KMS-11 (cell line): ENCODE results near the gene NEDD9.

Experiments used
- H2AFZ ChIP-seq: fragments of 200-600 bp; sonication (generic); 2 replicates; pipeline ENCODE4 v1.6.1; 2016; ENCODE audit warnings: antibody characterized with exemption, mixed run types, low read depth
- H3K27ac ChIP-seq: fragments of 200-600 bp; sonication (generic); 2 replicates; pipeline ENCODE4 v1.6.1; 2016; ENCODE audit warnings: mild to moderate bottlenecking, mixed run types
- H3K27me3 ChIP-seq: fragments of 200-600 bp; sonication (generic); 2 replicates; pipeline ENCODE4 v1.6.1; 2017; ENCODE audit warnings: mild to moderate bottlenecking, low read depth, mixed run types, moderate library complexity; ENCODE audit not compliant: insufficient read depth
- H3K36me3 ChIP-seq: fragments of 200-600 bp; sonication (generic); 2 replicates; pipeline ENCODE4 v1.6.1; 2017; ENCODE audit warnings: mild to moderate bottlenecking, mixed run types; ENCODE audit not compliant: insufficient read depth
- H3K4me1 ChIP-seq: fragments of 200-600 bp; sonication (generic); 2 replicates; pipeline ENCODE4 v1.6.1; 2016; ENCODE audit warnings: mild to moderate bottlenecking, low read depth, mixed run types; ENCODE audit not compliant: poor library complexity, severe bottlenecking
- H3K4me2 ChIP-seq: fragments of 200-600 bp; sonication (generic); 2 replicates; pipeline ENCODE4 v1.7.0; 2016; ENCODE audit warnings: mild to moderate bottlenecking, mixed run types
- H3K4me3 ChIP-seq: fragments of 200-600 bp; sonication (generic); IDR thresholded peaks from 2 replicates; pipeline ENCODE4 v1.6.1; 2017; ENCODE audit warnings: low read depth, low read length, mixed read lengths; ENCODE audit not compliant: insufficient read depth
- H3K79me2 ChIP-seq: fragments of 200-600 bp; sonication (generic); 2 replicates; pipeline ENCODE4 v1.6.1; 2016; ENCODE audit warnings: low read depth, mixed run types; ENCODE audit not compliant: insufficient read depth
- H3K9ac ChIP-seq: fragments of 200-600 bp; sonication (generic); 2 replicates; pipeline ENCODE4 v1.6.1; 2016; ENCODE audit warnings: mild to moderate bottlenecking, mixed run types
- H4K20me1 ChIP-seq: fragments of 200-600 bp; sonication (generic); 2 replicates; pipeline ENCODE4 v1.6.1; 2016; ENCODE audit warnings: mild to moderate bottlenecking, mixed run types; ENCODE audit not compliant: insufficient read depth
- TF ChIP-seq, protein P1 (sequence below): fragments of 200-600 bp; sonication (generic); conservative IDR thresholded peaks from 2 replicates; pipeline ENCODE4 v1.6.1; 2017; ENCODE audit warnings: low read depth, mild to moderate bottlenecking, antibody characterized with exemption, low read length, moderate library complexity, mixed read lengths

NEDD9 gene

GRCh38 chr6:11224252-11224965 lies 8.1 kb downstream of the NEDD9 start:
- H3K4me1 ChIP-seq = no peaks in the 10 kb centered on the region
- no peaks in the 10 kb centered on the region for H3K79me2 ChIP-seq
- no peak overlapping the region for H2AFZ ChIP-seq
- H4K20me1 ChIP-seq = no peaks in the 10 kb centered on the region
- H3K4me3 ChIP-seq = no peak overlapping the region
- no peak overlapping the region for H3K27ac ChIP-seq
- no peaks in the 10 kb centered on the region for H3K36me3 ChIP-seq
- H3K9ac ChIP-seq = no peak overlapping the region
- TF ChIP-seq, protein P1, sequence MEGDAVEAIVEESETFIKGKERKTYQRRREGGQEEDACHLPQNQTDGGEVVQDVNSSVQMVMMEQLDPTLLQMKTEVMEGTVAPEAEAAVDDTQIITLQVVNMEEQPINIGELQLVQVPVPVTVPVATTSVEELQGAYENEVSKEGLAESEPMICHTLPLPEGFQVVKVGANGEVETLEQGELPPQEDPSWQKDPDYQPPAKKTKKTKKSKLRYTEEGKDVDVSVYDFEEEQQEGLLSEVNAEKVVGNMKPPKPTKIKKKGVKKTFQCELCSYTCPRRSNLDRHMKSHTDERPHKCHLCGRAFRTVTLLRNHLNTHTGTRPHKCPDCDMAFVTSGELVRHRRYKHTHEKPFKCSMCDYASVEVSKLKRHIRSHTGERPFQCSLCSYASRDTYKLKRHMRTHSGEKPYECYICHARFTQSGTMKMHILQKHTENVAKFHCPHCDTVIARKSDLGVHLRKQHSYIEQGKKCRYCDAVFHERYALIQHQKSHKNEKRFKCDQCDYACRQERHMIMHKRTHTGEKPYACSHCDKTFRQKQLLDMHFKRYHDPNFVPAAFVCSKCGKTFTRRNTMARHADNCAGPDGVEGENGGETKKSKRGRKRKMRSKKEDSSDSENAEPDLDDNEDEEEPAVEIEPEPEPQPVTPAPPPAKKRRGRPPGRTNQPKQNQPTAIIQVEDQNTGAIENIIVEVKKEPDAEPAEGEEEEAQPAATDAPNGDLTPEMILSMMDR = no peak
- H3K27me3 ChIP-seq = no peaks in the 10 kb centered on the region
- no peak overlapping the region for H3K4me2 ChIP-seq

- Histone ChIP-seq H3K4me1 (no peaks in the 10 kb centered on the region), H3K27ac (no peak overlapping the region), H3K27me3 (no peaks in the 10 kb centered on the region), H3K79me2 (no peaks in the 10 kb centered on the region), H3K4me3 (no peak overlapping the region), H3K36me3 (no peaks in the 10 kb centered on the region), H3K9ac (no peak overlapping the region), H2AFZ (no peak overlapping the region), H4K20me1 (no peaks in the 10 kb centered on the region), H3K4me2 (no peak overlapping the region)
- TF ChIP-seq, protein P1 = no peak
Measured at GRCh38 chr6:11223286-11223864, 9.1 kb downstream of the NEDD9 start.

- Histone ChIP-seq H2AFZ (no peak overlapping the region), H3K4me3 (no peak overlapping the region), H4K20me1 (no peaks in the 10 kb centered on the region), H3K4me2 (no peak overlapping the region), H3K27me3 (no peaks in the 10 kb centered on the region), H3K9ac (no peak overlapping the region), H3K27ac (no peak overlapping the region), H3K36me3 (no peaks in the 10 kb centered on the region), H3K4me1 (no peaks in the 10 kb centered on the region), H3K79me2 (no peaks in the 10 kb centered on the region)
- TF ChIP-seq, protein P1 = no peak
Measured at GRCh38 chr6:11222385-11223277, 9.8 kb downstream of the NEDD9 start.

DNA sequence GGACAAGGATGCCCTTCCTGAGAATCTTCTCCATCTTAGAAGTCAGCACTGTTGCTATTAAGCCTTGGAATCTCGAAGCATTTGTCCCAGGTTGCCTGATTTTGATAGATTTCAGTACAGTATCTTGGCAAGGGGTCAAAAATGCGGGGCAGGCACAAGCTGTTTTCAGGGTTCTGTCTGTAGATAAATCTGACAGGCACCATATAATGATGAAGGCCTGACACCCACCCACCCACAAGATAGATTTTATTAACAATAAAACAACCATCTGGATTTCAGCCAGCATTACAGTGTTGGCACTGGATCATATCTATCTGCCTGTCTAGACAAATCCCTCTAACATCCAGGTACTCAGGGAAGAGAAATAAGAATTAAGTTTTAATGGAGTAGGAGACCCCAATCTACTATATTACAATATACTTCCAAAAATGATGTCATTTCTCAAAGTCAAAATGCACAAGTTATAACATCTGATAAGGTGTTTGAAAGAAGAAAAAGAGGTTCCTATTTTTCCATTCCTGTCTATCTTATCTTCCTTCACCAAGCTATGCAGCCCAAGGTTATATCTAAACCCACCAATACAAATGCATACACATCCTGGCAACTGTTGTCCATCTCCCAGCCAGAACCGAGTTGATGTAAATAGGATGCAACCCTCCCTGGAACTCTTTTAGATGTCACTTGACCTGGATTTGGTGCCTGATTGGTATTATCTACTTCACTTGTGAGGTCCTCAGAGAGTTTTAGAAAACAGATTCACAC lies 10.7 kb downstream of the NEDD9 start:
- TF ChIP-seq, protein P1 = no peak
- Histone ChIP-seq H4K20me1 (no peaks in the 10 kb centered on the region), H3K9ac (no peak overlapping the region), H3K27me3 (no peaks in the 10 kb centered on the region), H3K4me1 (no peaks in the 10 kb centered on the region), H3K79me2 (no peaks in the 10 kb centered on the region), H3K4me2 (no peak overlapping the region), H3K27ac (no peak overlapping the region), H3K36me3 (no peaks in the 10 kb centered on the region), H3K4me3 (no peak overlapping the region), H2AFZ (no peak overlapping the region)
